GM18499 (cell line): ENCODE data around the gene LPP.

Source experiments
- ATAC-seq: cut with Tn5 transposase; IDR thresholded peaks from one replicate; pipeline ENCODE4 v1.9.1; 2021; ENCODE audit warnings: moderate number of reproducible peaks; ENCODE audit not compliant: insufficient read depth, unreplicated experiment

The LPP gene

DNA sequence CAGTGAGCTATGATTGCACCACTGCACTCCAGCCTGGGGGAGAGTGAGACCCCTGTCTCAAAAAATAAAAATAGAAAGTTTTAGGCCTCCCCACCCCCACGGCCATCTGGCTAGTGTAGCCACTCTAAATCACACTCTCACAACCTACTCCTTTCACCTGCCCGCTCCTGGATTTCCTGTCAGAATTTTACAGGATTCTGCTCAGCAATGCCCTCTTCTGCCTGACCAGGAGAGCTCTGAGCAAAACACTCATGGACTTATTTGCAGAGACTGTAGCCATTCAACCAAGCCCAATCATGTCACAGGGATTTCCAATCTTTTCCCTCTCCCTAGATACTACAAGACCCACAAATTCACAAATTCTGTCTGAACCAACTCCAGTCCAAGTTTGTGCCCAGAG lies 775.2 kb downstream of the LPP start:
- no peak for ATAC-seq

DNA sequence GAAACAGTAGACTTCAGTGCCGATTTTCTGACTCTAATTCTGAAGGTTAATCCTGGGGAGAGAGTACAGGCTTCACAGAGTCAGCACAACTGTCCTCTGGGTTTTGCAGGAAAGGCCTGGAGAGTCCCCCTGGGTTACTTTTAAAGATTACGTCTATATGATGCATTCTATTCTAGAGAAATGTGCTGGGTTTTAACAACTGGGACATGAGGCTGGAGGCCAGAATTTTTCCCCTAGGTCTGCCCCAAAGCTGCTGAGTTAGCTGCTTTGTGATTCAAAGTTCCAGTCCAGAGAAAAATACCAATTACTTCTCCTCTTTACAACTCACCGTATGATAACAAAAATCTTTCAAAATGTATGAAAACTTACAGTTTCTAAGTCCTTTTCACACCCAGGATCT lies 777.1 kb downstream of the LPP start:
- ATAC-seq = no peak

DNA sequence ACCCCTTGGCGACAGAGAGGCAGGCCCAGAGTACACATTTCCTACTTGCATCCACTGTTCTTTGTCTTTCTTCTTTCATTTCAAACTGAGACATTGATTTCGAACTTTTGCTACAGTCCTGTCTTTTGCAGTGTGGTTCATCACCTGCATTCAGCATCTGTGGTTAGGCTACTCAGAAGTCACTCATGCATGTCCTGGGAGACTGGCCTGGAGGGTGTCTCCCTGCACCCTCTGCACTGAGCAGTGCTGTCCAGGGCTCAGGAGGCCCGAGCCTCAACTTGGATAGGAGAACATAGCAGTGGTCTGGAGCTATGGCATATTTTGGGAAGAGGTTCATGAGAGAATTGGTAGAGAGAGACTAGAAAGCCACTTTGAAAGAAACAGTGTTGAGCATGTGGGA lies 777.6 kb downstream of the LPP start:
- no peak for ATAC-seq

DNA sequence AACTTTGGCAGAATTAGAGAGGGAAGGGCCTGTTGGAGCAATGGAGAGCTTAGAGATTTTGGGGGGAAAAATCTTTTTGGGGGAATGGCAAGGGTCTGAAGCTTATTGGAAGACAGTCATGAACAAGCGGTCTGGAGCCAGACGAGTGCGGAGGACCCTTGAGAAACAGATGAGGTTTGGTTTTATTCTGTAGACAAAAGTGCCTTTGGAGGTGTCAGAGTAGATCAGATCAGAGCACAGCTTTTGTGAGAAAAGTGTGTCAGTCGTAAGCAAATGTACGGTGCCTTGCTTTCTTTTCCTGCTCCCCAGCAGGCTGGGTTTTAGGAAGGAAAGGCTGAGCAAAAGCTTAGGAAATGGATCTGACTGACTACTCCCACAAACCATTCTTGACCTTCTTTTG lies 781.0 kb downstream of the LPP start:
- no peak for ATAC-seq

DNA sequence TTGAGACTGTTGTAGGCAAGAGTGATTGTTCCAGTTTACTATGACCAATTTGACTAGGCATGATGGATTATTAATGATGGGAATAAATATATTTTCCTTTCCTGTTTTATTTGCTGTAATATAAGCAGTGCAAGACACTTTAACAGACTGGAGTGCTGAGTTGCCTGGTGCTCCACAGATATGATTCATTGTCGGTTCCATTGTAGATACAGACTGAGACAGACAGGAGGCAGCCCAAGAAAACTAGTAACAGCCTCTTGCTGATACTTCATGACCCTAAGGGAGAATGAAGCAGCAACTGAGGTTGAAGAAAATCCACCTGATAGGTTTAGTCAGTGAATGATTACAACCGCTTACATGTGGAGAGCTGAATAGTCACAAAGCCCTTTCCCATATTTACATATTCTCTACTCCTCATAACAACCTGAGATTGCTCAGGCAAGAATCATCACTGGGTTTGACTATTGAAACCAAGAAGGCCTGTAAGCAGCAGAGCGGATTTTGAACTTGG lies 782.7 kb downstream of the LPP start:
- ATAC-seq = no peak

DNA sequence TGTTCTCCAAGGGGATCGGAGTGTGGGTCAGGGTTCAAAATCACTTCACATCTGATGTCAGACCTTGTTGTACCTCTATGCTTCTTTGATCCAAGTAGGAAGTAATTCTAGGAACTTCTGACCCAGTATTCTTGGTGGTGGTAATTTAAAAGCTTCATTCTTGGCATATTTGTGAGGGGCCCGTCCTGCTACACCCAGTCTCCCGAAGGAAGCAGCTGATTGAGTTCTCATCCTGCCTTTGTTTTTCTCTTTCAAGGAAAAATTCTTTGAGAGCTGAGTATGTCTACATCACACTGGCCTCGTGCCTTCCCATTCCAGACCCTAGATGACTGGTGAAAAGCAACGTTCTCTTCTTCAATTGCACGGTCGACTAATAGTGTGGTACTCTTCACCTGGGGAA lies 783.4 kb downstream of the LPP start:
- ATAC-seq = no peak

DNA sequence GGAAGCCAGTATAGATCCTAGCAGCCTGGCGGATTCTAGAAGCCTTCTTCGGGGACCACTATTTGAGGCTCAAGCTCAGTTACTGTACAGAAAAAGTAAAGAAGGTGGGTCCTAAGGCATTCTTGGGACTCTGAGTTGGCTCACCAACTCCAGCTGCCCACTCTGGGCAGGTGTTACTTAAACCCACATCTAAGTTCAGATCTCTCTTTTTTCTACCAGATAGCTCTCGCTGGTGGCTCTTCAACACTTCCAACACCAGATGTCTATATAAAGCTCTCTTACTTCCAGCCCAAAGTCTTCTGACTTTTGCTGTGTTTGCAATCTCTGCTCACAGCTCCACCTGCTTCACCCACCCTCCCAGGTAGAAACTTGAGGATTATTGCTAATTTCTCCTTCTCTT lies 785.0 kb downstream of the LPP start:
- ATAC-seq = no peak

DNA sequence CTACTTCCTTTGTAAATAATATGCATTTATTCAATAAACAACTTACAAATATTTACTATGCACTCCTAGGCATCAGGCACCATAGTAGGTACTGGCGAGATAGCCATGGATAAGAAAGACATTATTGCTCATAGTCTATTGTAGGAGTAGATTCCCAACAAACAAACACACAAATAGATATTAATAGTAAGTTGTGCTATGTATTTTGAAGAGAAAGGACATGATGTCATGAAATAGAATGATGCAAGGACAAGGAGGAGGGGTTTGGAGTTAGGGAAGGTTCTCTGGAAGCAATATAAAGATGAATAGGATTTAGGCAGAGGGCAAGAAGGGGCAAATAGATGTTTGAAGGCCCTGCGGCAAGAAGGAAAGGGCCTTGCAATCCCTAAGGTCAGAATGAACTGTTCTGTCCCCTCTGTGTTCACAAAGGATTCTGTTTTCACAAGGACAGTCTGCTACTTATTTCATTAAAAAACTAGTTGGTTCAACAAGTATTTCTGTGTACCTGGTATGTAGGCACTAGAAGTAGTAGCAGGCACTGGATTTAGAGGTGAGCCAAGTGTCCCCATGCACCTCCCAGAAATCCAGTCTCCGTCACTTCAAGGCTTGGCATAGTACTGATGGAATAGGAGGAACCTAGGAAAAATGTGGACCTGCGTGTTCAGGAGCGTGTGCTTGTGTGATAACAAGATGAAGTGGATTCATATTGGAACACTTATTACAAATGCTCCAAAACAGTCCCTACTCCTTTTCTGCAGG lies 786.0 kb downstream of the LPP start:
- no peak for ATAC-seq
